Type B pancreatic cell (in vitro differentiated cells): ENCODE measurements around the gene MORN1. TPM values are rescaled to one million over a fixed set of nuclear protein-coding genes. Genes with fewer than 3 reads are reported as not detected.
A peak's percentile ranks its signal among the peaks of the same experiment; 100 is the strongest.

ENCODE experiments used
- DNase-seq: peaks from one replicate; pipeline ENCODE4 v3.0.0; 2021; ENCODE audit warnings: mixed read lengths; ENCODE audit not compliant: unreplicated experiment; ENCODE audit errors: extremely low spot score
- H3K27ac Mint-ChIP-seq: 2 replicates; pipeline ENCODE4 v1.8.0; 2021; ENCODE audit warnings: mild to moderate bottlenecking, mixed read lengths
- H3K27me3 Mint-ChIP-seq: 2 replicates; pipeline ENCODE4 v1.8.0; 2021; ENCODE audit warnings: mixed read lengths
- H3K36me3 Mint-ChIP-seq: 2 replicates; pipeline ENCODE4 v1.8.0; 2021; ENCODE audit warnings: mixed read lengths
- H3K4me1 Mint-ChIP-seq: one replicate; pipeline ENCODE4 v1.8.0; 2021; ENCODE audit warnings: mixed read lengths; ENCODE audit not compliant: unreplicated experiment
- H3K4me3 Mint-ChIP-seq: 2 replicates; pipeline ENCODE4 v1.8.0; 2021; ENCODE audit warnings: mild to moderate bottlenecking, mixed read lengths
- H3K9me3 Mint-ChIP-seq: 2 replicates; pipeline ENCODE4 v1.8.0; 2021; ENCODE audit warnings: mixed read lengths
- total RNA-seq: library from RNA; stranded (reverse); gene quantifications from 2 replicates; pipeline ENCODE4 v1.2.1, GENCODE V29; 2021; ENCODE audit warnings: low replicate concordance
- TF ChIP-seq, protein P1 (sequence below): fragments of 200-600 bp; sonication (generic); conservative IDR thresholded peaks from 2 replicates; pipeline ENCODE4 v1.5.0; 2021; ENCODE audit warnings: antibody characterized with exemption, mild to moderate bottlenecking

The MORN1 gene
- total RNA-seq, 1 donor from 2014 or later: 27.5 TPM

GRCh38 chr1:2432441-2432844 is 41.1 kb upstream of the MORN1 start:
- TF ChIP-seq, protein P1, sequence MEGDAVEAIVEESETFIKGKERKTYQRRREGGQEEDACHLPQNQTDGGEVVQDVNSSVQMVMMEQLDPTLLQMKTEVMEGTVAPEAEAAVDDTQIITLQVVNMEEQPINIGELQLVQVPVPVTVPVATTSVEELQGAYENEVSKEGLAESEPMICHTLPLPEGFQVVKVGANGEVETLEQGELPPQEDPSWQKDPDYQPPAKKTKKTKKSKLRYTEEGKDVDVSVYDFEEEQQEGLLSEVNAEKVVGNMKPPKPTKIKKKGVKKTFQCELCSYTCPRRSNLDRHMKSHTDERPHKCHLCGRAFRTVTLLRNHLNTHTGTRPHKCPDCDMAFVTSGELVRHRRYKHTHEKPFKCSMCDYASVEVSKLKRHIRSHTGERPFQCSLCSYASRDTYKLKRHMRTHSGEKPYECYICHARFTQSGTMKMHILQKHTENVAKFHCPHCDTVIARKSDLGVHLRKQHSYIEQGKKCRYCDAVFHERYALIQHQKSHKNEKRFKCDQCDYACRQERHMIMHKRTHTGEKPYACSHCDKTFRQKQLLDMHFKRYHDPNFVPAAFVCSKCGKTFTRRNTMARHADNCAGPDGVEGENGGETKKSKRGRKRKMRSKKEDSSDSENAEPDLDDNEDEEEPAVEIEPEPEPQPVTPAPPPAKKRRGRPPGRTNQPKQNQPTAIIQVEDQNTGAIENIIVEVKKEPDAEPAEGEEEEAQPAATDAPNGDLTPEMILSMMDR: no peak
- no peaks in the 10 kb centered on the region for H3K9me3 Mint-ChIP-seq
- H3K27me3 Mint-ChIP-seq: peaks cover 19% of the 10 kb centered on the region
- no peaks in the 10 kb centered on the region for H3K4me1 Mint-ChIP-seq
- no peak for DNase-seq
- H3K4me3 Mint-ChIP-seq: no peak overlapping the region
- H3K36me3 Mint-ChIP-seq: no peaks in the 10 kb centered on the region
- no peak overlapping the region for H3K27ac Mint-ChIP-seq

DNA sequence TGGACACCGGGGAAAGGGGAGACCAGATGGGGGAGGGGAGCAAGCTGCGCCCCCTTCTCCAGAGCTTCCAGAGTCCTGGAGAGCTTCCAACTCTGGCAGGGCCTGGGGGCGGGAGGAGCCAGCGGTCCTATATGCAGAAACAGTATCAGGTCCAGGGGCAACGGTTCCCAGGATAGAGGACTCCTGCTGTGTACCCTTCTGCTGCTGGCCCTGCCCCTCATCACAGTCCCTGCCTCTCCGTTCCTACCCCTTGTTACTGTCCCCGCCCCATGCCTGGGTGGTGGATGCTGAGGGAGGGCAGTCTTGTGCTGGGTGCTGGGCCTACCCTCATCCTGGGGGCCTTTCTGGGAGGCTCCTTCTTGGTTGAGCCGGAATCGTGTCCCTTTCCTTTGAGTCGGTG is 40.2 kb upstream of the MORN1 start:
- TF ChIP-seq, protein P1: no peak
- Mint-ChIP-seq H3K4me3 (no peak overlapping the region), H3K9me3 (no peaks in the 10 kb centered on the region), H3K27ac (no peak overlapping the region), H3K36me3 (no peaks in the 10 kb centered on the region), H3K27me3 (peaks cover 16% of the 10 kb centered on the region), H3K4me1 (no peaks in the 10 kb centered on the region)
- DNase-seq: no peak

- Mint-ChIP-seq H3K4me1 (no peaks in the 10 kb centered on the region), H3K4me3 (no peak overlapping the region), H3K36me3 (no peaks in the 10 kb centered on the region), H3K27ac (no peak overlapping the region), H3K9me3 (no peaks in the 10 kb centered on the region), H3K27me3 (peaks cover 16% of the 10 kb centered on the region)
- DNase-seq: no peak
- TF ChIP-seq, protein P1: no peak
Measured at GRCh38 chr1:2431103-2431502, 39.7 kb upstream of the MORN1 start.

DNA sequence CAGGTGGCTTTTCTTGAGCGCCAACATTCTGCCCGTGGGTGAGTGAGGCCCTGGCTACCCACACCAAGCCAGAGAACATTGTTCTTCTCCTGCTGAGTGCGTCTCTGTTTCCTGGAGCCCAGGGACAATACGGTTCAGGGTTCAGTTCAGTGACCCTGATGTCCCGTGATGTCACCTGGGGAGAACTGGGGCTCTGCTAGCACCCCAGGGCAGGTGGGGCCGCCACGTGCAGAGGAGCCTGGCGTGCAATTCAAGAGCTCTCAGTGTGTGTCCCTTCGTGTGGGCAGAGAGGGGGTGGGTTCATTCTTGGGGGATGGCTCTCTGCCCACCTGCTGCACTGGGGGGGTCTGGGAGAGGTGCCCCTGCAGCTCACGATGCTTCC is 39.2 kb upstream of the MORN1 start:
- H3K27ac Mint-ChIP-seq: no peak overlapping the region
- no peaks in the 10 kb centered on the region for H3K9me3 Mint-ChIP-seq
- no peaks in the 10 kb centered on the region for H3K4me1 Mint-ChIP-seq
- DNase-seq: no peak
- TF ChIP-seq, protein P1: no peak
- no peaks in the 10 kb centered on the region for H3K36me3 Mint-ChIP-seq
- H3K4me3 Mint-ChIP-seq: no peak overlapping the region
- H3K27me3 Mint-ChIP-seq: peaks cover 16% of the 10 kb centered on the region

DNA sequence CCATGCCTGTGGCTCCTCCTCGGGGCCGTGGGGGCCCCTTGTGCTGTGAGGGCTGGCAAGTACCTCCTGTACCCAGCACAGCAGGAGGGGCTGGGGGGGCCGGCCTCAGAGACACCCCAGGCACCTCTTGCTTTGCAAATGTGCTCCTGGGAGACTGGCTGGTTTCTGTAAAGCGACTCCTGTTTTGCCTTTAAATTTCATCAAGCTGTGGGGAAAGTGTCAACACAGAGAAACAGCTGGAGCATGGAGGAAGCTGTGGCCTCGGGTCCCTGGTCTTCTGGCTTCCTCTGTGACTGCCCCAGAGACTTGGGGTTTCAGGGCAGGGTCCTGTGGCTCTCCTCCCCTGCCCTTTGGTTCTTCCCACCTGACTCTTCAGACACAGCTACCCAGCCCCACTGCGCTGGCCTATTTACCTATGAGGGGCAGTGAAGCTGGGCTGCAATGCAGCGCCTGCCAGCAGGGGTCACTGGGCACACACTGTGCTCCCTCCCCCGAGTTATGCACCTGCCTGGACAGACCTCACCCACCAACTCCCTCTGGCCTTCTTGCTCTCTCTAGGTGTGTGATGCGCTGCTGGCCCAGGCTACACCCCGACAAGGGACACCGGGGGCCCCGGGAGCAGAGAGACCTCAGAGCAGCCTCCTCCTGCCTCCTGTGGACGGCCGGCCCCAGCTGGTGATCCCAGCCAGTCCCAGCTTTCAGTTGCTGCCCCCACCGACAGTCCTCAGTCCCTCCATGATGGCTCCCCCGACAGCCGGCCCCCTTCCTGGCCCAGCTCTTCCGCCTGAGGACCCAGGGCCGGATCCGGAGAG is 38.6 kb upstream of the MORN1 start:
- DNase-seq: no peak
- no peak overlapping the region for H3K27ac Mint-ChIP-seq
- TF ChIP-seq, protein P1: peak; percentile 60

More for the DNA sequence above, 38.6 kb upstream of the MORN1 start:
- Mint-ChIP-seq H3K4me1 (no peaks in the 10 kb centered on the region), H3K36me3 (no peaks in the 10 kb centered on the region), H3K4me3 (no peak overlapping the region), H3K27me3 (peaks cover 16% of the 10 kb centered on the region), H3K9me3 (no peaks in the 10 kb centered on the region)
